ENCODE data around the gene SFT2D1.

The SFT2D1 gene

DNA sequence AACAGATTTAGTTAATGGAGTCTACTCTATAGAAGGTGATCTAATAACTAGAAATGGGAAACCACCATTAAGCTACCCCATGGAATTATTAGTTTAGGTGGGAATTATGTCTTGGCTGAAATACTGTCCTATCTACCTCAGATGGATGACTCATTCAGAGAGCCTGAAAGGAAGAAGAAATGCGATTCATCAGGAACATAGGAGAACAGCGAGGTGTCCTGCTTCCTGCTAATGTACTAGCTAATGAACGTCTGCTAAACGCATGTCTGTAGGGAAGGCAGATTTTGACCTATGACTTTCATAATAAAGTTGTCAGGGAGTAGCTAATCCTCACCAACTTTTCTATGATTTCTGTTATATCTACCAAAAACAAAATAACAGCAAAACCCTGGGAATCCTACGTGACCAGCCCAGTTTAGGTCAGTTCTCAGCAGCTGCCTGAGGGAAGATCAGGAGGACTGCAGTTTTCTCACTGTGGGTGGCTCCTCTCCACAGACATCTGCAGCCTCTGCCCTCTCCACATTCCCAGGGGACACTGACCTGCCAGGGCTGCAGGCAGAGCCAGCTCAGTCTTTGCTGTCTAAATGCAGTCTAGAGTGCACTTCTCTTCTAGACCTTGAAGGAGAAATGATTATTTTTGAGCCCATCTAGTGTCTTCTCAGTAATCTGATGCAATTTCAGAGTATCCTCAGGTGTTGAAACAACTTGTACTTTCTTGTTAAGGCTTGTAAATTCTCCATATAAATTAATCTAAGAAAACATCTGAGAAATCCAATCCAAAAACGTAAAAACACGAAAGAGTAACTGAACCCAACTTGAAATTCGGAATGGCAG, 18.1 kb upstream of the SFT2D1 start:
- Mint-ChIP-seq H3K4me1 (peaks cover 8% of the 10 kb centered on the region), H3K36me3 (ENCODE audit: low read depth) (peaks cover 7% of the 10 kb centered on the region), H3K27me3 (ENCODE audit: low read depth) (peaks cover 8% of the 10 kb centered on the region), H3K4me3 (no peak overlapping the region), H3K27ac (no peak overlapping the region), H3K9me3 (peaks cover 5% of the 10 kb centered on the region)
- TF ChIP-seq CTCF (IDR thresholded peaks at IDR 0.05; ENCODE audit: unreplicated experiment in 3 of 3) = no peak

- no peak for TF ChIP-seq CTCF (IDR thresholded peaks at IDR 0.05; ENCODE audit: unreplicated experiment in 3 of 3)
- peaks cover 12% of the 10 kb centered on the region for H3K27me3 Mint-ChIP-seq (ENCODE audit: low read depth)
- no peak overlapping the region for H3K27ac Mint-ChIP-seq
- H3K4me1 Mint-ChIP-seq = no peaks in the 10 kb centered on the region
- no peak overlapping the region for H3K4me3 Mint-ChIP-seq
- peaks cover 13% of the 10 kb centered on the region for H3K9me3 Mint-ChIP-seq
- no peaks in the 10 kb centered on the region for H3K36me3 Mint-ChIP-seq (ENCODE audit: low read depth)
Measured at GRCh38 chr6:166355552-166355951, 13.2 kb upstream of the SFT2D1 start.

DNA sequence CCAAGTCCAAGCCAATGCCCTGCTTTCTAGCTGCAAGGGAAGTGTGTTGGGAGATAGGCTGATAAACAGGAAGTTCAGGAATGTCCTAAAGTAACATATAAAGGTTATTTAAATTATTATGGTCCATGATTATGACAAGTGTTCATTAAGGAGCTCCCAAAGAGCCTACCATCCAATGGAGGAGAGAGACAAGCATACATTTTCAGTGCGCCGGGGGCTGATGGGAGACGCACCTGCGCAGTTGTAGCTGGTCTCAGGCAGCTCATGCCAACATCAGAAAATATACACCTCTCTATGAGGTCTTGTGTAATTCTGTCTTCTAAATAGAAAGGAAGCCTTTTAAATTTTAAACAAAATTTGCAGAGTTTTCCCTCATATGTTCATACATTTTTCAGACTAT, 12.6 kb upstream of the SFT2D1 start:
- Mint-ChIP-seq H3K27ac (no peak overlapping the region), H3K9me3 (peaks cover 16% of the 10 kb centered on the region), H3K36me3 (ENCODE audit: low read depth) (no peaks in the 10 kb centered on the region), H3K4me1 (no peaks in the 10 kb centered on the region), H3K4me3 (no peak overlapping the region), H3K27me3 (ENCODE audit: low read depth) (peaks cover 12% of the 10 kb centered on the region)
- TF ChIP-seq CTCF (IDR thresholded peaks at IDR 0.05; ENCODE audit: unreplicated experiment in 3 of 3) = no peak

GRCh38 chr6:166354143-166354542, 11.8 kb upstream of the SFT2D1 start:
- Mint-ChIP-seq H3K9me3 (peaks cover 23% of the 10 kb centered on the region), H3K27ac (no peak overlapping the region), H3K36me3 (ENCODE audit: low read depth) (no peaks in the 10 kb centered on the region), H3K27me3 (ENCODE audit: low read depth) (peaks cover 12% of the 10 kb centered on the region), H3K4me3 (no peak overlapping the region), H3K4me1 (no peaks in the 10 kb centered on the region)
- TF ChIP-seq CTCF (IDR thresholded peaks at IDR 0.05; ENCODE audit: unreplicated experiment in 3 of 3) = no peak

DNA sequence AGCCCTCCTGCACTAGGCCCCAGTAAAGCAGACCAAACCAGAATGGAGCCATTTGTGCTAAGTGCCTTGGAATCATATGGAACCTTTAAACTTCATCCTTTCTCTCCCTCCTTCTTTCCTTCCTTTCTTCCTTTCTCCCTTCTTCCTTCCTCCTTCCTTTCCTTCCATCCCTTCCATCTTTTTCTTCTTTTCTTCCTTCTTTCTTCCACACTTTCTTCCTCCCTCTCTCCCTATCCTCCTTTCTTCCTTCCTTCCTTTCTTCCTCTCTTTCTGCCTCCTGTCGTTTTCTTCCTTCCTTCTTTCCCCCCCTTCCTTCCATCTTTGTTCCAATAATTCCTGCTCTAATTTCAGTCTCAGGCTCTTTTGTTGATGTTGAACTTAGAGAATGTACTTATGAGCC, 11.2 kb upstream of the SFT2D1 start:
- Mint-ChIP-seq H3K9me3 (peaks cover 26% of the 10 kb centered on the region), H3K27me3 (ENCODE audit: low read depth) (peaks cover 12% of the 10 kb centered on the region), H3K4me3 (no peak overlapping the region), H3K36me3 (ENCODE audit: low read depth) (no peaks in the 10 kb centered on the region), H3K4me1 (no peaks in the 10 kb centered on the region), H3K27ac (no peak overlapping the region)
- no peak for TF ChIP-seq CTCF (IDR thresholded peaks at IDR 0.05; ENCODE audit: unreplicated experiment in 3 of 3)

GRCh38 chr6:166352923-166353322, 10.6 kb upstream of the SFT2D1 start:
- Mint-ChIP-seq H3K27me3 (ENCODE audit: low read depth) (peaks cover 12% of the 10 kb centered on the region), H3K9me3 (peaks cover 28% of the 10 kb centered on the region), H3K4me3 (no peak overlapping the region), H3K36me3 (ENCODE audit: low read depth) (no peaks in the 10 kb centered on the region), H3K27ac (no peak overlapping the region), H3K4me1 (no peaks in the 10 kb centered on the region)
- TF ChIP-seq CTCF (IDR thresholded peaks at IDR 0.05; ENCODE audit: unreplicated experiment in 3 of 3) = no peak
